Measurements from ENCODE around the gene PAPPA. TPM values are rescaled to one million over a fixed set of nuclear protein-coding genes. Genes with fewer than 3 reads are reported as not detected.
A peak's percentile ranks its signal among the peaks of the same experiment; 100 is the strongest.

PAPPA gene
- total RNA-seq, 4 donors from 2014 or later = 0.29 to 17.1 (median 2.4) TPM

DNA sequence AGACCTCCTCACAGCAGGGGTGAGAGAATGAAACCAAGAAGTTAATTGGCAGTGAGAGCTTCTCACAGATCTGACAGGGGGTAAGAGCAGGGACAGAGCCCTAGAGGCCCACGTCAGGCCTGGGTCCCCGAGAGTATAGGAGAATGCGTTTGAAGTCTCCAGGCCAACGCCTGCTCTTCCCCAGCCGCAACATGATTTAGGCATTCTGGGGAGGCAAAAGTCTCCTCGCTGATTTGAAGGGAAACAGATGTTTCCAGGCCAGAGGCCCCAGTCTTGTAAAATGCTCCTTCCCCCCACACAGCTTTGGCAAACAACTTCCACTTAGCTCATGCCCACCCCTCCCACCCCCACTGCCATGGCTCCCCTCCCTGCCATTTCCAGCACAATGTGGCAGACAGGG lies 294.3 kb downstream of the PAPPA start:
- Histone ChIP-seq H3K9me3 (no peaks in the 10 kb centered on the region), H3K27ac (peak overlapping the region; percentile 19 to 33)
- intact Hi-C loops (cut with DNase I; ENCODE audit: low total_unique reads) = no loop called here

DNA sequence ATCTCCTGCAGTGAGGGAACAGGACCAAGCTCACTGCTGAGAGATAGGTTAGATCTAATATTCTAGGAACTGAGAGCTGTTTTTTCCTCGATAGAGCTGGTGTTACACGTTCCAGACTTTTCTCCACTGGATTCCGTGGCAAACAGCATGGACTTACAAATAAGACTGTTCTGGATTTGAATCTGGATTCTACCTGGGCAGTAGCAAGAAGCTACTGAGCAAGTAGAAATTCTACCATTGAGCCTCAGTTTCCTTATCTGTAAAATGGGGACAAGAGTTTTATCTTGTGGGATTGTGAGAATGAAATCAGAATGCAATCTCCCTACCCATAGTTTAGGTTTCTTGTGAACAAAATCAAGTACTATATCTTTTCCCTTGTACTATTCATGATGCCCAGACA lies 294.8 kb downstream of the PAPPA start:
- Histone ChIP-seq H3K4me3 (no peak overlapping the region), H3K9me3 (no peaks in the 10 kb centered on the region), H3K36me3 (no peaks in the 10 kb centered on the region), H3K27me3 (no peaks in the 10 kb centered on the region), H3K4me1 (peaks cover 0 to 15% of the 10 kb centered on the region in 2 donors), H3K27ac (peak overlapping the region in 1 of 2 donors; percentile 33)
- no peak for DNase-seq
- TF ChIP-seq, protein P1, sequence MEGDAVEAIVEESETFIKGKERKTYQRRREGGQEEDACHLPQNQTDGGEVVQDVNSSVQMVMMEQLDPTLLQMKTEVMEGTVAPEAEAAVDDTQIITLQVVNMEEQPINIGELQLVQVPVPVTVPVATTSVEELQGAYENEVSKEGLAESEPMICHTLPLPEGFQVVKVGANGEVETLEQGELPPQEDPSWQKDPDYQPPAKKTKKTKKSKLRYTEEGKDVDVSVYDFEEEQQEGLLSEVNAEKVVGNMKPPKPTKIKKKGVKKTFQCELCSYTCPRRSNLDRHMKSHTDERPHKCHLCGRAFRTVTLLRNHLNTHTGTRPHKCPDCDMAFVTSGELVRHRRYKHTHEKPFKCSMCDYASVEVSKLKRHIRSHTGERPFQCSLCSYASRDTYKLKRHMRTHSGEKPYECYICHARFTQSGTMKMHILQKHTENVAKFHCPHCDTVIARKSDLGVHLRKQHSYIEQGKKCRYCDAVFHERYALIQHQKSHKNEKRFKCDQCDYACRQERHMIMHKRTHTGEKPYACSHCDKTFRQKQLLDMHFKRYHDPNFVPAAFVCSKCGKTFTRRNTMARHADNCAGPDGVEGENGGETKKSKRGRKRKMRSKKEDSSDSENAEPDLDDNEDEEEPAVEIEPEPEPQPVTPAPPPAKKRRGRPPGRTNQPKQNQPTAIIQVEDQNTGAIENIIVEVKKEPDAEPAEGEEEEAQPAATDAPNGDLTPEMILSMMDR (IDR thresholded peaks at IDR 0.05) = no peak
- TF ChIP-seq POLR2A (IDR thresholded peaks at IDR 0.05) = no peak
- intact Hi-C loops (cut with DNase I; ENCODE audit: low total_unique reads) = no loop called here

More for the DNA sequence above, 294.3 kb downstream of the PAPPA start:
- H3K4me1 ChIP-seq = peaks cover 0 to 15% of the 10 kb centered on the region in 2 donors
- H3K4me3 ChIP-seq = no peak overlapping the region
- TF ChIP-seq, protein P1 (IDR thresholded peaks at IDR 0.05) = no peak
- TF ChIP-seq POLR2A (IDR thresholded peaks at IDR 0.05) = no peak
- H3K27me3 ChIP-seq = no peaks in the 10 kb centered on the region
- DNase-seq = peak in 1 of 2 donors; percentile 23
- no peaks in the 10 kb centered on the region for H3K36me3 ChIP-seq

DNA sequence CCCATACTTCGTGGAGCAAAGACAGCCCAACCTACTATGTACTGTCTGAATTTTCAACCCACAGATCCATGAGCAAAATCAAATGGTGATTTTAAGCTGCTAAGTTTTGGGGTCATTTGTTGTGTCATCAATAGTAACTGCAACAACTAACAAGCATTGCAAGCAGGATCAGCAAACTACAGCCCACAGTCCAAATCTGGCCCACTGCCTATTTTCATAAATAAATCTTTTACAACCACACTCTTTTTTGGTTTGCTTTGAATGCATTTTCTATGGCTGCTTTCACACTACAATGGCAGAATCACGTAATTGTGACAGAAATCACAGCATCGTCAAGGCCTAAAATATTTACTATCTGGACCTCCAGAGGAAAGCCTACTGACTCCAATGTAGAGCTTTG lies 296.4 kb downstream of the PAPPA start:
- no peaks in the 10 kb centered on the region for H3K9me3 ChIP-seq
- DNase-seq = no peak
- peaks cover 0 to 15% of the 10 kb centered on the region in 2 donors for H3K4me1 ChIP-seq
- intact Hi-C loops (cut with DNase I; ENCODE audit: low total_unique reads) = no loop called here
- no peaks in the 10 kb centered on the region for H3K36me3 ChIP-seq
- no peak overlapping the region for H3K4me3 ChIP-seq
- H3K27ac ChIP-seq = no peak overlapping the region
- TF ChIP-seq, protein P1 (IDR thresholded peaks at IDR 0.05) = no peak
- no peak for TF ChIP-seq POLR2A (IDR thresholded peaks at IDR 0.05)
- no peaks in the 10 kb centered on the region for H3K27me3 ChIP-seq

DNA sequence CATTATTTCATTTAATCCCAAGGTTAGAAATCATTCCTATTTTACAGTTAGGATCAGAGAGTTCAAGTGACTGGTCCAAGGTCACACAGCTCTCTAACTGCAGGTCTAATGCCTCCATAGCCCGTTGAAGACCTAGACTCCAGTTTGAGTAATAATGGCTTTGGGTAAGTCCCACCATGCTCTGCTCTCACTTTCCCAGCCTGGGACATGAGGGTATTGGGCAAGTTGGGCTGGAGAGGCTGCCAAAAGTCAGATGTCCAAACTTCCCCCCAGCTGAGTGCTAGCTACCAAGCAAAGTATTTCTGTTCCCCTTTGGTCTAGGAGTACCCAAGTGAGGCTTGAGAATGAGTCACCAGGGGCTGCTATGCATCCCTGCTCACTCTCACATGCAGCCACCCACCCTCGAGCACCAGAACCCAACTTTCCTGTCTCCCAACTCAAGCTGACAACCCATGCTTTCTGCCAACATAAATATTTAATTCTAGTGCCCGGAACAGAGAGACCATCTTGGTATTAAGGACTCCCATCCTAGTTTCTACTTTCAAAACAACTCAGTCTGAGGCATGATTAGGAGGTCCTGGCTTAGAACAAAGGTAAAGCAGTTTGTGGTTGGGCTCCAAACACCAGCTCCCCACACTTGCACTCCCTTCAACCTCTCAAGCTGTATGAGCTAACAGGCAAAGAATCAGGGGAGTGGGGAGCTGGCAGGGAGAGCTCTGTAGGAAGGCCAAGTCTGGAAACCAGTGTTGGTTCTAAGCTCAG lies 297.0 kb downstream of the PAPPA start:
- H3K36me3 ChIP-seq = no peaks in the 10 kb centered on the region
- intact Hi-C loops (cut with DNase I; ENCODE audit: low total_unique reads) = no loop called here
- no peak for DNase-seq
- H3K27ac ChIP-seq = no peak overlapping the region
- no peak overlapping the region for H3K4me3 ChIP-seq
- H3K9me3 ChIP-seq = no peaks in the 10 kb centered on the region
- peaks cover 0 to 15% of the 10 kb centered on the region in 2 donors for H3K4me1 ChIP-seq
- TF ChIP-seq, protein P1 (IDR thresholded peaks at IDR 0.05) = no peak
- TF ChIP-seq POLR2A (IDR thresholded peaks at IDR 0.05) = no peak
- no peaks in the 10 kb centered on the region for H3K27me3 ChIP-seq

DNA sequence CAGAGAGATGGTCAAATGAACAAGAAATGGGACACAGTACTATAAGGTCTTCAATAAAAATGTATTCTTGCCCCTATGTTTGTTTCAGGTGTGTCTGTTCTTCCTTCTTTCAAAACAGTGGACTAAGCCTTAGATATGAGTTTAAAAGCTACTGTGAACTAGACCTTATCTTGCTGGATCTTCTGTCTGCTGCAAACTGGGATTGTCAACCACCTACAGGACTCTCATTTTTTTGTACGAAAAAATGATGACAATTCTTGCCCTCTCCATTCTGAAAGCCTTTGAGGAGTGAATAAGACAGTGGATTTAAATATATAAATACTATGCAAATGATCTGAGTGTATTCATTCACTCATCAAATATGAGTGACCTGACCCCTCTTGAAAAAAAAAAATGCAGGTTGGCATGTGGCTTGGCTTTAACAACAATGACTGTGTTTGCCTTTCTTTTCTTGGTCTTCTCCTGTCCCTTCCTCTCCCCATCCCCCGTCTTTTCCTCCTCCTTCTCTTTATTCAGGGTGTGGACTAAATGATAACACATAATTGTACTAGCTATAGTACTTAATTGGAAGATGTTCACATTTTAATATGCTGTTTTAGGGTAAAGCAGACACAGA lies 298.0 kb downstream of the PAPPA start:
- no peak overlapping the region for H3K27ac ChIP-seq

More for the DNA sequence above, 298.0 kb downstream of the PAPPA start:
- peaks cover 0 to 15% of the 10 kb centered on the region in 2 donors for H3K4me1 ChIP-seq
- peaks cover 0 to 5% of the 10 kb centered on the region in 2 donors for H3K9me3 ChIP-seq
- H3K27me3 ChIP-seq = no peaks in the 10 kb centered on the region
- intact Hi-C loops (cut with DNase I; ENCODE audit: low total_unique reads) = no loop called here
- TF ChIP-seq POLR2A (IDR thresholded peaks at IDR 0.05) = no peak
- TF ChIP-seq, protein P1 (IDR thresholded peaks at IDR 0.05) = no peak
- no peak overlapping the region for H3K4me3 ChIP-seq
- no peaks in the 10 kb centered on the region for H3K36me3 ChIP-seq
- no peak for DNase-seq

All from uterus (tissue), 4 donors.